GM08714 (cell line): ENCODE results near the gene FCRL6.
A peak's percentile ranks its signal among the peaks of the same experiment; 100 is the strongest.

ENCODE experiments used
- H3K4me3 ChIP-seq: fragments of 200-500 bp; sonication (Bioruptor generic); 2 replicates; pipeline ENCODE4 v1.5.1; 2014; ENCODE audit warnings: mild to moderate bottlenecking, low read length, inconsistent platforms
- ZNF274 ChIP-seq: IDR thresholded peaks from 2 replicates; pipeline ENCODE4 v1.6.1; 2012; ENCODE audit warnings: mild to moderate bottlenecking, low read depth, low read length

Gene FCRL6

GRCh38 chr1:159835862-159836525 lies 33.8 kb downstream of the FCRL6 start:
- TF ChIP-seq ZNF274, result no peak
- H3K4me3 ChIP-seq, result no peak overlapping the region

DNA sequence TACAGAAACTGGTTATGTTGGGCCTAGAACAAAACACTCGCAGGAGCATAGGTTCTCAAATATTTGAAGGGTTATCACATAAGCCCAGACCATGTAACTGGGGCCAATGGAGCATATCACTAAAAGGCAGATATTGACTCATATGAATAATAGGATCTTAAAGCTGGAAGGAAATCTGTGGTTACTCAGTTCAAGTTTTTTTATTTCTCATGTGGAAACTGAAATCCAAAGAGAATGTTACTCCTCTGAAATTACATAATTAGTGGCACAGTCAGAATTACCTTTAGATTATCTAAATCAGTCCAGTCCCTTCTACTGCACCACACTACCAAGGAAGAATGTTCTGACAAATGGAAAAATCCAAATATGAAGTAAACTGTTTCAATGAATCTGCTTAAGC lies 36.6 kb downstream of the FCRL6 start:
- no peak for TF ChIP-seq ZNF274
- H3K4me3 ChIP-seq, result no peak overlapping the region

GRCh38 chr1:159839116-159839849 lies 37.1 kb downstream of the FCRL6 start:
- TF ChIP-seq ZNF274, result no peak

GRCh38 chr1:159841749-159842148 lies 39.6 kb downstream of the FCRL6 start:
- no peak for TF ChIP-seq ZNF274
- H3K4me3 ChIP-seq, result no peak overlapping the region

More at GRCh38 chr1:159839116-159839849, 37.1 kb downstream of the FCRL6 start:
- H3K4me3 ChIP-seq, result no peak overlapping the region

DNA sequence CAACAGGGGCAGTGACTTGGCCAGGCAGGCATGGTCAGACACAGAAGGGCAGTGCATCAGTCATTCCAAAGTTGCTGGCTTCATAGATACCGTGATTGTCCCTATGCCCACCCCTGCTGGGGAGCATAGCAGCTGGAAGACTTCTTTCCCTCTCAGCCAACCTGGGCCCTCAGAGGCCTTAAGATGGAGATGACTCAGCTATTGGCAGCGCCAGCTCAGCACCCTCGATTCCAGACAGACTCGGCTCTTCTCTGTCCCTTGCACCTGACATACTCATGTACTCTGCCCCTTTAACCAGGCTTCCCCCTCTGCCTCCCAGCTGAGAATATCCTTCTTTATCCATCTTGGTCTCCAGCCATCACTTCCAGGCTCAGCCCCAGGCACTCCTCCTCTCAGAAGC lies 41.3 kb downstream of the FCRL6 start:
- no peak for TF ChIP-seq ZNF274
- no peak overlapping the region for H3K4me3 ChIP-seq

DNA sequence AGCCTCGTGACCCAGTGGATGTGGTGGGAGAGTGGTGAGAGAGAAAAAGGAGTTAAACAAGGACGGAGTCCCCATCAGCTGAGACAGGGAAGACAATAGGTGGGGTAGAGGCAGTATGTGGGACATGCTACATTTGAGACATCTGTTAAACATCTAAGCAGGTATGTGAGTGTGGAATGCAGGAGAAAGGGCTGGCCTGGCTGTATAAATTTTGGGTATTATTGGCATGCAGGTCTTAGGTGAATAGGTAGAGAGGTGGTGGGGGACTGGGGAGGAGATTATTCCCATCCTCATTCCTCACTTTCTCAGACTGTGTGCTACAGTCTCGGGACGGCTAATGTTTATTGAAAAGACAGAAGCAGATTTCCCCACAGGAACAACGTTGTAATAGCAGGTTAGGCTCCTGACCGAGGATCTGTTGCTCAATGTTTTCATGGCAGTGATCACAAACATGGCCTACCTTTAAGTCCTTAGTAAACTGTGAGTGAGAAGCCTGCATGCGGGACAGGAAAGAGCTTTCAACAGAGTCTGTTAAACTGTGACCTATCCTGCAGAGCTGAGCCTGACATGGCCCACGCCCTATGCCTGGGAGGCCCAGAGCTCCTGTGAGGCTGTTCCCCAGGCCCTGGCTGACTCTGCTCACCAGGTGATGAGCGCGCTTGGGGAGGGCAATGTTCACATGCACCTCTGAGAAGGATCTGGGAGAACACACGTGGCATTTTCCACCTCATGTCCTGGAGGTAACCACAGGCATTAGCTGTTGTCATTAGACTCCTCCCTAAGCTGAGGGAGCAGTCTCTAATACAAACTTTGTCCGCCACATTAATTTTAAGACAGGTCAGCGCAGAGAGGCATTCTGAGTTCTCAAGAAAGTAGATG lies 43.8 kb downstream of the FCRL6 start:
- no peak for TF ChIP-seq ZNF274
- H3K4me3 ChIP-seq, result no peak overlapping the region

- no peak overlapping the region for H3K4me3 ChIP-seq
- no peak for TF ChIP-seq ZNF274
Measured at GRCh38 chr1:159847231-159847630, 45.1 kb downstream of the FCRL6 start.

DNA sequence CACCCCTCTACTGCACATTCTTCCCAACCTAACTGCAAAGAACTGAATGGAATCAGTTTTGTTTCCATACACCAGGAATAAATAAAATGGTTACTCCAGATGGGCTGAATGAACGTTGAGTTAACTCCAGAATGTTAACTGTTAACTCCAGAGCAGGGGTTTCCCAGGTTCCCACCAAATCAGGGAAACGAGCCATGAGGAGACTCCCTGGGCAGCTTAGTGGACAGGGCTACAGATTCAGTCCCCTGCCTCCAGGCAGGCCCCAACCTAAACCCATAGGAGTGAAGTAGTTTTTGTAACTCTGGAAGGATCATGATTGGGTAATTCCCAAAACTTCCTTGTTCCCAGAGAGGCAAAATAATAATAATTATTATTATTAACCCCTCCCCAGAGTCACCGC lies 46.2 kb downstream of the FCRL6 start:
- H3K4me3 ChIP-seq, result no peak overlapping the region
- no peak for TF ChIP-seq ZNF274

DNA sequence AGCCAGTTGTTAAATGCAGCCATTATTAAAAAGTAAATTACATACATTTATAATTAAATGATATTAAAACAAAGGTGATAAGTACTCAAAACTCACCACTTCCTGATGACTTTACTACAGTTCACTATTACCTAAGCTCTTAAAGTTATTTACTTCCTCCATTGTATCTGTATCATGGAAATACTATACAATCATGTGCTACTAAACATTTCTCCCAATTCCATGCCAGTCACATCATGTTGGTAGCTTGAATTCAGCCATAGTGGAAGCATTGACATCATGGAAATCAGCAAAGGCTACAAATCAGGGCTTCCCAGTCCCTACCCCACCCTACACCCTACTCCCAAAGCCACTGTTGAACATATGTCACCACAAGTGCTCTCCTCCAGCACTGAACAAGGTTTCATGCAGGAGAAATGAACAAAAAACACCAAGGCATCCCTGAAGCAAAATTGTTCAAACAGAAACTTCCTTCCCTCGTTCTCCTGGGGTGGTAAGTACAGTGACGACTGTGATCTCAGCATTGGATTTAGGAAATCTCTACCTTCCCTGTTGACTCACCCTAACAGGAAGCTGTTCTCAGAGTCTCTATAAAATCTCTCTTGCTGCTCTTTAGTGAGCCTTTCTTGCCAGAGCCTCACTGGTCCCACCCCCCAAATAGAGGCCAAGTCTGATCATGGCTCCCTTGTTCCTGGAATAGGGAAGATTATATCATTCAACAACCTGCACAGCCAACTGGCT lies 47.6 kb downstream of the FCRL6 start:
- H3K4me3 ChIP-seq, result no peak overlapping the region

DNA sequence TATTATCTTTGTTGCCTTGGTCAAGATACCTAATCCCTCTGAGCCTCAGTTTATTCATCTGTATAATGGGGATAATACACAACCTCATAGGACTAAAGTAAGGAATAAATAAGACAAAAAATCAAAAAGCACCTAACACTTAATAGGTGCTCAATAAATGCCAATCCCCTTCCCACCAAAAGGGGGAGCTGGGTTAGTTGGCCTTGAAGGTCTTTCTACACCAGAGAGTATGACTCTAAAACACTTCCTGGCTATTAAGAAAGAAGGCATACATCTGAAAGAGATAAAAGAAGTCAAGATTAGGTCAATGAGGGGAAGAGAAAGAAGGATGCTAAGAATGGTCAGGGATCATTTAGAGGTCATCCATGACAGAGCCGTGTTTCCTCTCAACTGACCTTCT lies 49.2 kb downstream of the FCRL6 start:
- no peak for TF ChIP-seq ZNF274
- no peak overlapping the region for H3K4me3 ChIP-seq

More for the DNA sequence above, 47.6 kb downstream of the FCRL6 start:
- no peak for TF ChIP-seq ZNF274

GRCh38 chr1:159853417-159854115 lies 51.4 kb downstream of the FCRL6 start:
- H3K4me3 ChIP-seq, result no peak overlapping the region
- no peak for TF ChIP-seq ZNF274

DNA sequence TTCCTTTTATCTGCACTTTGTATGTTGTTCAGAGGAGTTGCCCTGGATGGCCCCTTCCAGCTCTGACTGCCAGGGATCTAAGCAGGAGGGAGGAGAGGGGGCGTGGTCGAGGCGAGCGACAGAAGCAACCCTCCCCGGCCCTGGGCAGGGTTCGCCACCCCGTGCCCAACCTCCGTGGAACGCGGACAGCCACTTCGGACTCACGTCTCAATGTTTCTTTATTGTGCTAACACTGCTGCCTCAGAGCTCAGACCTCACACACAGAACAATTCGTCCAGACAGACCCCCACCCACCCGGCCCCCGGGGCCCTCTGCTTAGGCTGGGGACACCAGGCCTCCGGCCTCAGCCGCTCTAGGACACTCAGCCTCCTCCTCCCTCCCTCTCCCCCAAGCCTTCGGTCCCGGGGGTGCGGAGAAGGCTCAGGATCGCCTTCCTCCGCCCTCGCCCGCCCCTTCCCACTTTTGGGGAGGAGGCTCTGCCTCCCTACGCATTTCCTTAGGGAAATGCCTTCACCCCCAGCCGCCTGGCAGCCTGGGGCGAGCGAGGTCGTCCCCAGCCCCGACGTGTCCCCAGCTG lies 52.0 kb downstream of the FCRL6 start:
- TF ChIP-seq ZNF274, result no peak
- peak overlapping the region; percentile 14; the same call in 1 of the 2 replicates for H3K4me3 ChIP-seq

DNA sequence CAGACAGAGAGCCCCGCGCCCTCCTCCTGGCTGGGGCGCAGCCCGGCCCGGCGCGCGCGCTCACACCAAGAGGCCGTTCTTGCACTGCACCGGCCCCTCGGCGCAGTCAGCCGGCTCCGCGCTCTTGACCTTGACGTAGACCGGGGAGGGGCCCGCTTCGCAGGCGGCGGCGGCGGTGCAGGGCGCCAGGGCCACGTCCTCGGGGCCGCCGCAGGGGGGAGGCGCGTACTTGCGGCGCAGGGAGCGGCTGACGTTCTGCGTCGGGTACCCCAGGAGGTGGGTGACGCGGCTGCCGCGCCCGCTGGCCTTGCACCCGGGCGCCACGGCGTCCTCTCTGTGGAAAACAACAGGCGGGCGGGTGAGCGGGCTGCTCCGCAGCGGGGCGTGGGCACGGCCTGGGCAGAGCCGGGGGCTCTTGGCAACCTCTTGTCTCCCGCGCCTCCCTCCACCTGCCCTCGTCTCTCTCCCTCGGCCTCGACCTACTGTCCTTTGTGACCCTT lies 52.6 kb downstream of the FCRL6 start:
- H3K4me3 ChIP-seq, result peak overlapping the region; percentile 14; the same call in 1 of the 2 replicates

More for the DNA sequence above, 52.6 kb downstream of the FCRL6 start:
- TF ChIP-seq ZNF274, result no peak
